HG03060 (cell line): ENCODE results near the gene STK32C.
A peak's percentile ranks its signal among the peaks of the same experiment; 100 is the strongest.
"Not testable (repeated sequence)": the region's sequence is repeated elsewhere in the genome, so short reads cannot be mapped to it uniquely, and the experiment has no call there.

Experiments used
- ATAC-seq: cut with Tn5 transposase; IDR thresholded peaks from one replicate; pipeline ENCODE4 v1.9.1; 2021; ENCODE audit warnings: low read depth, moderate number of reproducible peaks; ENCODE audit not compliant: unreplicated experiment

STK32C gene

GRCh38 chr10:132307823-132308586 is at the start of gene STK32C:
TSS of gene STK32C (minus strand) at chr10:132307950. CDS start at chr10:132307833, 117 bp downstream.
- peak; percentile 45 for ATAC-seq

- ATAC-seq, result no peak
Measured at GRCh38 chr10:132356621-132357195, 49.0 kb upstream of the STK32C start.

- no peak for ATAC-seq
Measured at GRCh38 chr10:132355754-132356153, 48.0 kb upstream of the STK32C start.

- ATAC-seq, result no peak
Measured at GRCh38 chr10:132355297-132355696, 47.5 kb upstream of the STK32C start.

- no peak for ATAC-seq
Measured at GRCh38 chr10:132354356-132355094, 46.8 kb upstream of the STK32C start.

GRCh38 chr10:132353456-132354355 is 46.0 kb upstream of the STK32C start:
- no peak for ATAC-seq

GRCh38 chr10:132352462-132353308 is 44.9 kb upstream of the STK32C start:
- ATAC-seq, result not testable (repeated sequence)

GRCh38 chr10:132351611-132352010 is 43.9 kb upstream of the STK32C start:
- ATAC-seq, result no peak

GRCh38 chr10:132350946-132351345 is 43.2 kb upstream of the STK32C start:
- no peak for ATAC-seq

GRCh38 chr10:132350391-132350790 is 42.6 kb upstream of the STK32C start:
- no peak for ATAC-seq

GRCh38 chr10:132349766-132350165 is 42.0 kb upstream of the STK32C start:
- no peak for ATAC-seq

- ATAC-seq, result no peak
Measured at GRCh38 chr10:132347931-132348267, 40.1 kb upstream of the STK32C start.

- no peak for ATAC-seq
Measured at GRCh38 chr10:132347211-132347930, 39.6 kb upstream of the STK32C start.

GRCh38 chr10:132346806-132347205 is 39.1 kb upstream of the STK32C start:
- ATAC-seq, result no peak

- ATAC-seq, result no peak
Measured at GRCh38 chr10:132345345-132345744, 37.6 kb upstream of the STK32C start.

GRCh38 chr10:132344386-132344785 is 36.6 kb upstream of the STK32C start:
- ATAC-seq, result no peak

GRCh38 chr10:132342553-132342952 is 34.8 kb upstream of the STK32C start:
- no peak for ATAC-seq

- no peak for ATAC-seq
Measured at GRCh38 chr10:132341781-132342180, 34.0 kb upstream of the STK32C start.

GRCh38 chr10:132341017-132341416 is 33.3 kb upstream of the STK32C start:
- no peak for ATAC-seq
